ENCODE measurements around the gene PPP1R7. TPM values are rescaled to one million over a fixed set of nuclear protein-coding genes. Genes with fewer than 3 reads are reported as not detected.

PPP1R7 gene
- total and polyA plus RNA-seq, 7 donors: 44.0 to 108 (median 72.5) TPM

DNA sequence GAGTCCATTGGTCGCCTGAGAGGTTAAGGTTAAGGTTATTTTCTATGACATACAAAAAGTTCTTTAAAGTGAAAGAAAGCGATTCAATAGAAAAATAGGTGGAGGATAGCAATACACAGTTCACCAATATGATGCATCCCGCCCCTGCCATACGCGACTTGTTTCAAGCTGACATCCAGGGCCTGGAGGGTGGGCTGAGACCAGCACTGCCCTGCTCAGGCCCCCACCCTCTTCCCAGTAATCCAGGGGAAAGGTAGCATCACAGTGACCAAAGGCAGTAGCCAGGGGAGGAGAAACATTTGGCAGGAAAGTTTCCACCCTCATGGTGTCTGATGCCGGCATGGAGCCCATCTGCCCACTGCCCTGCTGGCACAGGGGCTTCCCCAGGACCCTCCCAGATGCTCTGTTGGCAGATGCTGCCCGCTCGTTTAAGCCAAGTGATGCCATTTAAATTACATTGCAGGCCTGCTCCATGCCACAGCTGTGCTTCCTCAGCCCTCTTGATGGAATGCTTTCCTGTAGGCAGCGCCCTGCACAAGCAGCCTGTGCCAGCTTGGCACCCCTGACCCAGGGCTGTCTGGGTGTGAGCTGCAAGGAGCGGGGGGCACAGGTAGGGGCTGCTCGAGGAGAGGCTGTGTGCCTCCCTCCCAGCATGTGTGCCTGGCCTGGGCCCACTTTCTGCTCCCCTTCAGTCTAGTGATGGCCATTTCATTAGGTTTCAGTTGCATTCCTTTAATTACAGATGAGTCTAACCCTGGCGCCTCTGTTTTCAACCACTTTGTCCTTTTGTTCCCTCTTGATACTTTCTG lies 27.5 kb downstream of the PPP1R7 start:
- no peaks in the 10 kb centered on the region for H3K4me1 ChIP-seq
- H3K27me3 ChIP-seq (ENCODE audit: insufficient read depth in 3 of 3, low read length in 2 of 3): no peaks in the 10 kb centered on the region
- WGBS, 3 donors: 82 to 87% (median 82%) methylated on average over 12 of the region's 12 CpGs
- no peak for DNase-seq
- TF ChIP-seq, protein P1, sequence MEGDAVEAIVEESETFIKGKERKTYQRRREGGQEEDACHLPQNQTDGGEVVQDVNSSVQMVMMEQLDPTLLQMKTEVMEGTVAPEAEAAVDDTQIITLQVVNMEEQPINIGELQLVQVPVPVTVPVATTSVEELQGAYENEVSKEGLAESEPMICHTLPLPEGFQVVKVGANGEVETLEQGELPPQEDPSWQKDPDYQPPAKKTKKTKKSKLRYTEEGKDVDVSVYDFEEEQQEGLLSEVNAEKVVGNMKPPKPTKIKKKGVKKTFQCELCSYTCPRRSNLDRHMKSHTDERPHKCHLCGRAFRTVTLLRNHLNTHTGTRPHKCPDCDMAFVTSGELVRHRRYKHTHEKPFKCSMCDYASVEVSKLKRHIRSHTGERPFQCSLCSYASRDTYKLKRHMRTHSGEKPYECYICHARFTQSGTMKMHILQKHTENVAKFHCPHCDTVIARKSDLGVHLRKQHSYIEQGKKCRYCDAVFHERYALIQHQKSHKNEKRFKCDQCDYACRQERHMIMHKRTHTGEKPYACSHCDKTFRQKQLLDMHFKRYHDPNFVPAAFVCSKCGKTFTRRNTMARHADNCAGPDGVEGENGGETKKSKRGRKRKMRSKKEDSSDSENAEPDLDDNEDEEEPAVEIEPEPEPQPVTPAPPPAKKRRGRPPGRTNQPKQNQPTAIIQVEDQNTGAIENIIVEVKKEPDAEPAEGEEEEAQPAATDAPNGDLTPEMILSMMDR (IDR thresholded peaks at IDR 0.05): no peak
- no peaks in the 10 kb centered on the region for H3K9me3 ChIP-seq
- H3K4me3 ChIP-seq: no peak overlapping the region
- peaks cover 3 to 59% of the 10 kb centered on the region in 2 donors for H3K36me3 ChIP-seq (ENCODE audit: insufficient read depth in 1 of 2, low read depth in 1 of 2)
- no peak overlapping the region for H3K27ac ChIP-seq
- no peak for ATAC-seq
- intact Hi-C loops (cut with DNase I): no loop called here

DNA sequence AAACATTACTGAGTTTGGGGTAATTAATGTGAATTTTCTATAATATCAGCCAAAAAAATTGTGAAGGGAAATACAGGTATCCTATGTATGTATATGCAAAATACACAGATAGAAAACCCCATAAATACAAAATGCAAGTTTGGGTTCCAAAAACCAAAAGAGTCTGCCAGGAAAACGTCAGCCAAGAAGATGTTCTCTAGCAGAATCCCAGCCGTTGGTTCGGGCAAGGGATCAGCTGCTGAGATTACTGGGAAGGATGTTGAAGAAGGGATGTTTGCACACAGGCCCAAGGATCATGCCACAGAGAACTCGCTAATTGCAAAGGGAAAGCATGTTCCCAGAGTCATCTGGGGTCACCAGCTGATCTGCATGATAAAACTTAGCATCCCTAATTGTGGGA lies 28.7 kb downstream of the PPP1R7 start:
- ATAC-seq: no peak
- no peak overlapping the region for H3K27ac ChIP-seq
- DNase-seq: no peak
- no peaks in the 10 kb centered on the region for H3K27me3 ChIP-seq (ENCODE audit: insufficient read depth in 3 of 3, low read length in 2 of 3)
- H3K9me3 ChIP-seq: no peaks in the 10 kb centered on the region
- 40 to 69% (median 67%) methylated on average over 4 of the region's 4 CpGs for WGBS, 3 donors
- H3K36me3 ChIP-seq (ENCODE audit: insufficient read depth in 1 of 2, low read depth in 1 of 2): peaks cover 3 to 69% of the 10 kb centered on the region in 2 donors
- intact Hi-C loops (cut with DNase I): no loop called here
- H3K4me1 ChIP-seq: no peaks in the 10 kb centered on the region
- TF ChIP-seq, protein P1 (IDR thresholded peaks at IDR 0.05): no peak
- no peak overlapping the region for H3K4me3 ChIP-seq

DNA sequence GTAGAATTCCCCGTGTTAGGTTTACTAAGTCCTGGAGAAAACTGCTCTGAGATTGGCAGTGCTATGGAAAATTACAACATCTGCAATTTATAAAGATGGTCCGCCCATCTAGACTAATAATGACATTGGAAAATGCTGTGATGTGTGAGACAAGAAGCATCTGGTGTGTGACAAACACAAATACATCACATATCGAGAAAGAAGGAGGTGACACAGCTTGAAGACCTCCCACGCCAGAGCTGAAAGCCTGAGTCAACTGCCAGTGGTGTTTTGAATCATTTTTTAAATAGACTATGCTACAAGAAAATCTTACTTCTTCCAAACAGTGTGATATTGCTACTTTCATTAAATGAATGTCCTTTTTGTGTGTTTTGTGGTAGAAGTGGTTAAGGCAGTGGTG lies 29.6 kb downstream of the PPP1R7 start:
- Histone ChIP-seq H3K4me1 (no peaks in the 10 kb centered on the region), H3K9me3 (no peaks in the 10 kb centered on the region), H3K27ac (no peak overlapping the region), H3K36me3 (ENCODE audit: insufficient read depth in 1 of 2, low read depth in 1 of 2) (peaks cover 3 to 59% of the 10 kb centered on the region in 2 donors), H3K27me3 (ENCODE audit: insufficient read depth in 3 of 3, low read length in 2 of 3) (no peaks in the 10 kb centered on the region), H3K4me3 (no peak overlapping the region)
- intact Hi-C loops (cut with DNase I): no loop called here
- 88 to 95% (median 90%) methylated on average over 4 of the region's 4 CpGs for WGBS, 3 donors
- ATAC-seq: no peak
- TF ChIP-seq, protein P1 (IDR thresholded peaks at IDR 0.05): no peak
- no peak for DNase-seq

- no peak overlapping the region for H3K4me3 ChIP-seq
- no peaks in the 10 kb centered on the region for H3K9me3 ChIP-seq
- DNase-seq: no peak
- TF ChIP-seq, protein P1 (IDR thresholded peaks at IDR 0.05): no peak
- H3K4me1 ChIP-seq: no peaks in the 10 kb centered on the region
- H3K27me3 ChIP-seq (ENCODE audit: insufficient read depth in 3 of 3, low read length in 2 of 3): no peaks in the 10 kb centered on the region
- H3K36me3 ChIP-seq (ENCODE audit: insufficient read depth in 1 of 2, low read depth in 1 of 2): peaks cover 2 to 53% of the 10 kb centered on the region in 2 donors
- ATAC-seq: no peak
- WGBS, 3 donors: 91 to 95% (median 92%) methylated on average over 12 of the region's 12 CpGs
- intact Hi-C loops (cut with DNase I): no loop called here
- H3K27ac ChIP-seq: no peak overlapping the region
These were observed 30.2 kb downstream of the PPP1R7 start for GRCh38 chr2:241180495-241180894.

All from psoas muscle (tissue), 8 donors.